ENCODE measurements around the gene DHRS4.
A peak's percentile ranks its signal among the peaks of the same experiment; 100 is the strongest.
"Not testable (repeated sequence)": the region's sequence is repeated elsewhere in the genome, so short reads cannot be mapped to it uniquely, and the experiment has no call there.

DHRS4 gene

DNA sequence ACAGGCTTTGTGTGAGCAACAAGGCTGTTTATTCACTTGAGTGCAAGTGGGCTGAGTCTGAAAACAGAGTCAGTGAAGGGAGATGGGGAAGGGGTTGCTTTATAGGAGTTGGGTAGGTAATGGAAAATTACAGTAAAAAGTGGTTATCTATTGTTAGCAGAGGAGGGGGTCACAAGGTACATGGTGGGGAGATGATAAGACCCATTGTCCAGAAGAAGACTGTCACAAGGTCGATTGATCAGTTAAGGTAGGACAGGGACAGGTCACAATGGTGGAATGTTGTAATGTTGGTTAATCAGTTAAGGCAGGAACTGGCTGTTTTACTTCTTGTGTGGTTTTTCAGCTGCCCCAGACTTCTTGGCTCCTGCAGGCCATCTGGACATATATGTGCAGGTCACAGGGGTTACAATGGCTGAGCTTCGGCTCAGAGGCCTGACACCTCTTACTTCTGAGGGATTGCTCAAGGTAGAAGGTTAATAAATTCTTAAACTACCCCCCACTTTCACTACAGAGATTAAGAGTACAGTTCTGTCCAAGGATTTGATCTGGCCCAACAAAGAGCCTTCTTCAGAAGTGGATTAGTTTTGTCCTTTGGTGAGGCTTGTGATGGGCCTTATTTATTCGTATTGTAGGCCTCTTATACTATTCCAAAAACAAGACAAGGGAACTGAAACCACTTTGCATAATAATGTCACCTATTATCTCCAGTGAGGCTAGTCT, 13.8 kb upstream of the DHRS4 start:
- no peak for DNase-seq (ENCODE audit: low spot score)

DNA sequence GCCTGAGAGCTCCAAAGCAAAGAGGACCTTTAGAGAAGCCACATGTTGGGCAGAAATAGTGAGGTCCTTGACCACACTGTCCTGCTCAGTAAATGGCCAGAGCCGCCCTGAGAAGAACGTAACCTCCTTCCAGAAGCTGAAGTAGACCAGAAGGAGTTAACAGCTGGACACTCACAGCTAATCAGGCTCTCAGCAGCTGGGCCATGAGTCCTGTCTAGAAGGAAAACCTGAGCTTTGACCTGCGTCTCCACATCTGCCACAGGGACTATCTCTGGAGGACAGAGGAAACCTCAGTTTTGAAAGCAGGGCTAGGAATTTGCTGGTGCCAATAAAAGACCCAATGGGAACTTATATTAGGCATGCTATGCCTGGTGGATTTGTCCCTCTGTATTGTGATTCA, 12.3 kb upstream of the DHRS4 start:
- DNase-seq (ENCODE audit: low spot score), result no peak

DNA sequence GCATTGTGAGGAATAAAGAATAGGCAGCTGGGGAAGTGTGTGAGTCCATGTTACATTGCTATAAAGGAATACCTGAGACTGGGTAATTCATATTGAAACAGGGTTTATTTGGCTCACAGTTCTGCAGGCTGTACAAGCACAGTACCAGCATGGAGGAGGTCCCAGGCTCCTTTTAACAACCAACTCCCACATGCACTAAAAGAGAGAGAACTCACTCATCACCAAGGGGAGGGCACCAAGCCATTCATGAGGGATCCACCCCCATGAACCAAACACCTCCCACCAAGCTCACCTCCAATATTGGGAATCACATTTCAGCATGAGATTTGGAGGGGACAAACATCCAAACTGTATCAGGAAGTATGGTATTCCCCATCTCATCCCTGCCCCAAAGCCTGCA, 11.9 kb upstream of the DHRS4 start:
- no peak for DNase-seq (ENCODE audit: low spot score)

DNA sequence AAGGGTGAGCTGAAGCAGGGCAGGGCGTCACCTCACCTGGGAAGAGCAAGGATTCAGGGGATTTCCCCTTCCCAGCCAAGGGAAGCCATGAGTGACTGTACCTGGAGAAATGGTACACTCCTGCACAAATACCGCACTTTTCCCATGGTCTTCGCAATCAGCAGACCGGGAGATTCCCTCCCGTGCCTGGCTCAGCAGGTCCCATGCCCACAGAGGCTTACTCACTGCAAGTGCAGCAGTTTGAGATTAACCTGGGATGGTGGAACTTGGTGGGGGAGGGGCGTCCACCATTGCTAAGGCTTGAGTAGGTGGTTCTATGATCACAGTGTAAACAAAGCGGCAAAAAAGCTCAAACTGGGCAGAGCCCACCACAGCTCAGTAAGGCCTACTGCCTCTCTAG, 11.0 kb upstream of the DHRS4 start:
- no peak for DNase-seq (ENCODE audit: low spot score)

DNA sequence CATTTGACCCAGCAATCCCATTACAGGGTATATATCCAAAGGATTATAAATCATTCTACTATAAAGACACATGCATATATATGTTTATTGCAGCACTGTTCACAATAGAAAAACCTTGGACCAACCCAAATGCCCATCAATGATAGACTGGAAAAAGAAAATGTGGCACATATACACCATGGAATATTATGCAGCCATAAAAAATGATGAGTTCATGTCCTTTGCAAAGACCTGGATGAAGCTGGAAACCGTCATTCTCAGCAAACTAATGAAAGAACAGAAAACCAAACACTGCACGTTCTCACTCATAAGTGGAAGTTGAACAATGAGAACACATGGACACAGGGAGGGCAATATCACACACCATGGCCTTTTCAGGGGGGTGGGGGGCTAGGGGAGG, 4.5 kb upstream of the DHRS4 start:
- DNase-seq (ENCODE audit: low spot score), result not testable (repeated sequence)

DNA sequence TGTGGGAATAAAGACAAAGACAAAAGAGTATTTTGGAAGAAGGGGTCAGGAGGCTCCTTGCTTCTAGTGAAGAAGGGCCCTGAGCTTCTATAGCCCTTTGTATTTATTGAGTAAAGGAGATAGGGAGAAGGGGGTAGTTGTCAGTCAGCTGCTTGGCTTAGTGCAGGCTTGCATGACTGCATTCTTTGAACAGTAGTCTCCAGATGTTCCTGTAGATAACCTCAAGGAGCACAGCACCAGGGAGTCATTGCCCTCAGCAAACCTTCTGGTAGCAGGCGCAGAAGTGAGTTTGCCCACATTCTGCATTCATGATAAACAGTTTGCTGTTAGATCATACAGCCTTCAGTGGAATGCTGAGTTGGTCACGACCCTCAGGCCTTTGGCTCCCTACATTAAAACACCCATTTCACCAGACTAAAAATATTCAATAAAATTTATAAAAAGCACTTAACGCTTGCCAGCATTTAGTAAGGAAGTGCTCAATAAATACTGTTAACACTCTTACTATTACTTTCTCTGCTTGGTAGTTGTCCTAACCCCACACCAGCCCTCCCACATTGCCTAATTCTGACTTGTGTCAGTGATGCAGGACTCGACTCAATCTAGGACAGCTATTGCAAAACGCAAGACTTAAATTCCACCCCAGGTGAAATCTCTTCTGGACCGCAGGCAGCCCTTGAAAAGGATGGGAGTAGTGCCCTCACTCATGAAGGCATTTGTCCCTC, 3.0 kb upstream of the DHRS4 start:
- DNase-seq (ENCODE audit: low spot score), result no peak

DNA sequence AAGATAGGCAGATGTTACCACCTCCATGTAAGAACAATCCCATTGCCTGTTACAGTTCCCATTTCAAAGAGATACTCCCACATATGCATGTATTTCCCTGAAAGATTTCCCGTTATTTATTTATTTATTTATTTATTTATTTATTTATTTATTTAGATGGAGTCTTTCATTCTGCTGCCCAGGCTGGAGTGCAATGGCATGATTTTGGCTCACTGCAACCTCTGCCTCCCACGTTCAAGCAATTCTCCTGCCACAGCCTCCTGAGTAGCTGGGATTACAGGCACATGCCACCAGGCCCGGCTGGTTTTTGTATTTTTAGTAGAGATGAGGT, 2.5 kb upstream of the DHRS4 start:
- DNase-seq (ENCODE audit: low spot score), result not testable (repeated sequence)

DNA sequence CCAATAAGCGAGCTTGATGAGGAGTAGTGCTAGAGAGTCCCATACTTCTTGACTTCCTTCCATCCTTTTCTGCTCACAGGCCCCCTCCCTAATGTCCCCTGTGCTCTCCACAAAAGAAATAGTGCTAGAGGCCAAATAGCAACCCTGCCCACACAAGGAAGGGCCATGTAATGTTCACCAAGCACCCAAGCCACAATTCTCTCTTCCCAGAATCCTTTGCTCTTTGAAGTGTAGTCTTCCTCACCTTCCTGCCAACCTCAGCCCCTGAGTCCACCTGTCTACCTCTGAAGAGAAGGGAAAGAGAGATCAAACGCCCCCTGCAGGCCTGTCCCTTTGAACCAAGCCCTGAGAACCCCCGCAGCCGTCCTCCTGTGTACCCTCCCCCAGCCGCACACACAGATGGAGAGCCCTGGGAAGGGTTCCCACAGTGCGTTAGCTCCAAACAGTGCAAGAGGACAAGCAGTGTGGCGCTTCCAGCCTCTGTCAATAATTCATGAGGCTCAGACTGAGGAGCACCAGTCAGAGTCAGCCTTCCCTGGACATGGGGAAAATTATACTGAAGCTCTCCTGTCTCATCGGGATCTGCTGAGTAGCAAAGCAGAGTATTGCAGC, 1.9 kb upstream of the DHRS4 start:
- no peak for DNase-seq (ENCODE audit: low spot score)

DNA sequence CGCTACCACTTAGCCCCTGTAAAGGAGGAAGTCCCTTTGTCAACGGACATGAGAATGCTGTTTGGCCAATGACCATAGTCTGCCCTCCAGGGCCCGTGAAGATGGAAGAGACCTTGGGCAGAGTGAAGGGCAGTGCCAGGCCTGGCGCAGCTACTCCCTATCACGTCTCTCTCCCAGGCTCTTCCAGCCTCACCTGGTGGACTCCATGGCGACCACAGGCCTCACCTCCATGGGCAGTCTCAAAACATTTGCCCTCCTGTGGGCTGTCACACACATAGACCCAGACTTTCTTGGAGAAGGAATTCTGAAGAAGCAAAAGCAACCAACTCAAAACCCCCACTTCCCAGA, 480 bp upstream of the DHRS4 start:
- DNase-seq (ENCODE audit: low spot score), result not testable (repeated sequence)

DNA sequence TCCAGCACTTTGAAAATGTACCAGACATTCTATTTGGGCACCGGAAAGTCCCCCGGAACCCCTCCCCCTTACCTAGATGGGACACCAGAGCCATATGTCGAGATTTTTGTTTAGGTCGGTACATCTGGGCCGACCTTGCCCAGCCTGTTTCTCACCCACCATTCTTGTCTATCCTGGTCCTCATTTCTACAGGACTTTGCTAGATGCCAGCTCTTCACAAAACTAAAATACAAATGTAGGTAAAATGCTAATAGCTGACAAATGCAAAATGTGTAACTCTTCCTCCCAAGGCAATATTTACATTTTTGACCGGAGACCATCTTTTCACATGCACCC, 677 bp downstream of the DHRS4 start:
- DNase-seq (ENCODE audit: low spot score), result not testable (repeated sequence)

DNA sequence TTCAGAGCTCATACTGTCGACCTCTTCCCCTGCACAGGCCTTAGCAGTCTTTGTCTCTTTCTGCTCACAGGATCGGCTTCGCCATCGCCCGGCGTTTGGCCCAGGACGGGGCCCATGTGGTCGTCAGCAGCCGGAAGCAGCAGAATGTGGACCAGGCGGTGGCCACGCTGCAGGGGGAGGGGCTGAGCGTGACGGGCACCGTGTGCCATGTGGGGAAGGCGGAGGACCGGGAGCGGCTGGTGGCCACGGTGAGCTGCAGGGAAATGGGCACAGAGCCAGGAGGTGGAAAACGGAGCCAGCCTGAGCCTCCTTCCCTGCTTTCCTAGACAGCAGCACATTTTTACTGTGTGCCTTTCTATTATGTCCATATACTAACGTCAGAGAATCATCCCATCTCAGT, 1.4 kb downstream of the DHRS4 start:
- DNase-seq (ENCODE audit: low spot score), result not testable (repeated sequence)

DNA sequence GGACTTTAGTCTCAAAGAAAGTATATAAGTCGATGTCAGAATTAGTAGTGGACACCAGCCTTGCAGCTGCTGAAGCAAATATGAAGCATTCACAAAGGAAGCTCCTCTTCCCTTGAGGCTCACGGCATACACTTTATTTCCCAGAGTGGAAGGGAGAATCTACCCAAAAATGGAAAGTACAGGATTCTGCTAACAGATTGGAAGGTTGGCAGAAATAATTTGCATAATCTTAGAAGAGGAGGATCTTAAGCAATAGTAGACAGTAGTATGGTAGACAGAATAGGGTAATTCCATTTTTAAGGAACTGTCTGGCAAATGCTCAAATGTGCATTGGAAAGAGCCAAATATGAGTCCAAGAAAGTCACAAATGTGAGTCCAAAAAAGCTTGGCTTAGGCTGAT, 2.2 kb downstream of the DHRS4 start:
- DNase-seq (ENCODE audit: low spot score), result not testable (repeated sequence)

DNA sequence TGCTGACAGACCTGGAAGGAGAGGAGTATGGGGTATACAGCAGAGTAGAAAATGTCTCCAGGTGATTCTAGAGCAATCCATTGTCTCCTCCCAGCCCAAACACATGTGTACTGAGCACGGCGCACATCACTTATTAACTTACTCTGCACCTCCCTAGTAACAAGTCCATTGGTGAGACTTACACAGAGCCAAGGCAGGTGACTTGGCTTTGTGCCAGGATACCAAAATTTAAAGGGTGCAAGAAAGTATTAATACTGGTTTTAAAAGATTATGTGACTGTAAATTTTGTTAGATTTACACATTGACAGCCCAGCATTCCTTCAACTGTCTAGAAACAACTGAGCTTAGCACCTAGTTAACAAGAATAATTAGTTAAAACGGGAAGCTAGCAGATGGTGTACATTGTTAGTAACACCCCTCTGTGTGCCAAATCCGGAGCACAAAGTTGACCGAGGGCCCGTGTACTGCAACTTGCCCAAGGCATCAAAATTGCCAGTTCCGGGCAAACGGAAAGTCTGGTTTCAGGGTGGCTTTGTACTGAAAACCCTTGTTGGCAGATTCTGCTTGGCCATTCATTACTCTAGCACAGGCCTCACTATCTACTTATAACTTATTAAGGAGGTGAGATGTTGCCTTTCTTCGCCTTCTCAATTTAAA, 4.5 kb downstream of the DHRS4 start:
- DNase-seq (ENCODE audit: low spot score), result not testable (repeated sequence)

DNA sequence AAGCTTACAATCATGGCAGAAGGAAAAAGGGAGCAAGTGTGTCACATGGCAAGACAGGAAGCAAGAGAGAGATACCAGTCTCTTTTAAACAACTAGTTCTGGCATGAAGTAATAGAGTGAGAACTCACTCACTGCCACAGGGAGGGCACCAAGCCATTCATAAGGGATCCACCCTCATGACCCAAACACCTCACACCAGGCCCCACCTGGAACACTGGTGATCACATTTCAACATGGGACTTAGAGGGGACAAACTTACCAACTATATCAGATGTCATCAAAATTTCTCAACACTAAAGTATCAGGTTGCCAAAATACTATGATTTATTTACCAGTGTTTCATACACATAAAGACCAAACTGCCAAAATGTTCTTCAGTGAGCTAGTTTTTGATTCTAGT, 7.3 kb downstream of the DHRS4 start:
- not testable (repeated sequence) for DNase-seq (ENCODE audit: low spot score)

DNA sequence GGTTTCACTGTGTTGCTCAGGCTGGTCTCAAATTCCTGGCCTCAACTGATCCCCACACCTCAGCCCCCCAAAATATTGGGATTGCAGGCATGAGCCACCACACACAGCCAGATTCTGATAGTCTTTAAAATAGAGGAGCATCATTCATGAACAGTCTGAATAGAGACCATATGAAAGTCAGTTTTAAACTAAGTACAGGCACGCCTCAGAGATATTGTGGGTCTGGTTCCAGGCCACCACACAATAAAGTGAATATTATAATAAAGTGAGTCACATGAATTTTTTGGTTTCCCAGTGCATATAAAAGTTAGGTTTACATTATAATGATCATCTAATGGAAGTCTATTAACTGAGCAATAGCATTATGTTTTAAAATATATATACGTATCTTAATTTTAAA, 8.1 kb downstream of the DHRS4 start:
- DNase-seq (ENCODE audit: low spot score), result not testable (repeated sequence)

DNA sequence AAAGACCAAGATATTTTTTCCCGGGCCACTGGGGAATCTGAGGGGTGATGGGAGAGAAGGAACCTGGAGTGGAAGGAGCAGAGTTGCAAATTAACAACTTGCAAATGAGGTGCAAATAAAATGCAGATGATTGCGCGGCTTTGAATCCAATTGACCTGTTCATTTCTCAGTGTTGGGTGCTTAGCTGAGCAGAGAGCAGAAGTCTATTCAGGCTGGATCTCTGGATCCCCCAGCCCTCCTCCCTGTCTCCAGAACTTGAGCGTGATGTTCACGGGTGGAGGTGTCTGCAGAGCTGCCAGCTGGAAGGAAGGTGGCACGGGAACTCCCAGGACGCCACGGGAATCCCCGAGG, 15.5 kb downstream of the DHRS4 start:
- not testable (repeated sequence) for DNase-seq (ENCODE audit: low spot score)

DNA sequence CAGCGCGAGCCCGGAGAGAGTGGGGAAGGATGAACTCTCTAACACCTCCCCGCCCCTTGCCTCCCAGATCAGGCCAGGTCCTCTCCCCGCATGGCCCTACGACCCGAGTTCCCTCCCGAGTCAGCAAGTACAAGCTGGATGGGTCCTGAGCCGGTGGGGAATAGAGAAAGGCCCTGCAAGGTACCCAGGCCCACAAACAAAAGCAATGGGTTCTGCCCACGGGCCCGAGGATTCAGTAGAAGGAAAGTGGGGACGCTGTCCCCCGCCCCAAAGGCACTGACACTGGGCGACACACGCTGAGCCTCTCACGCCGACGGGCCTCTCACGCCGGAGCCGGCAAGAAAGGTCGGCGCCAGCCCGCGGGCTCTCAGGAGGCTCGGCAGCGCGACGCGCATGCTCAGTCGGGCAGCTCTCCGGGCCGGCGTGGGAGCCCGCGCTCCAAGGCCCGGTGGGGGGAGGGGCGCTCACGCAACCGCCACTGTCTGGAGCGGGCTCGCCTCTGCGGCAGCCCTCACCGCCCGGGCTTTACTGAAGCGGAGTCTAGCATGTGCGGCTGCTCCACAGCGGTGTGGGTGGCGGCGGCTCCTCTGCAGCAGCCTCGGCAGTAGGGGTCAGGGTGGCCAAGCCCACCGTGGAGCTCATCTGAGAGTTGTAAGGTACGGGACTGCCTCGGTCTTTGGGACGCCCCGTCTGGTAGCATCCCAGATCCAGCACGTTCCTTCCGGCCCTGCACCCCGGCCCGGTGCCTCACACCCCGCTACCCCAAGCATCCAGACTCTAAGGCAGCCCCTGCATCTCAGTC, 16.1 kb downstream of the DHRS4 start:
- peak; percentile 33 for DNase-seq (ENCODE audit: low spot score)

DNA sequence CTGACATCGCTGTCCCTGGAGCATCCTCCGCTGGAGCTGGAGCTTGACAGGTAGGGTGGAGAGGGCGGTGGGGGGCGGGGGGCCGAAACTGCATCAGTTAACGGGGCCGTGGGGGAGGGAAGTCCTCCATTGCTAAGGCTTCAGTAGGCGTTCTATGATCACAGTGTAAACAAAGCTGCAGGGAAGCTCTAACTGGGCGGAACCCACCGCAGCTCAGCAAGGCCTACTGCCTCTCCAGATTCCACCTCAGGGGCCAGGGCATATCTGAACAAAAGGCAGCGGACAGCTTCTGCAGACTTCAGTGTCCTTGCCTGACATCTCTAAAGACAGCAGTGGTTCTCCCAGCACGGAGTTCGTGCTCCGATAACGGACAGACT, 16.7 kb downstream of the DHRS4 start:
- not testable (repeated sequence) for DNase-seq (ENCODE audit: low spot score)

DNA sequence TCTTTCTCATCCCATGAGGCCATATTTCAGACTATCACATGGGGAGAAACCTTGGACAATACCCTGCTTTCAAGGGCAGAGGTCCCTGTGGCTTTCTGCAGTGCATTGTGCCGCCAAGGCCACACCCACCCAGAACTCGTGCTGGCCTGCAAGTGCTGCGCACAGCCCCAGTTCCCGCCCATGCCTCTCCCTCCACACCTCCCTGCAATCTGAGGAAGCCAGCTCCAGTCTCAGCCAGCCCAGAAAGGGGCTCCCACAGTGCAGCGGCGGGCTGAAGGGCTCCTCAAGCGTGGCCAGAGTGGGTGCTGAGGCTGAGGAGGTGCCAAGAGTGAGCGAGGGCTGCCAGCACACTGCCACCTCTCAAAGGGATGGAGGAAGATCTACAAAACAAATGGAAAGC, 19.6 kb downstream of the DHRS4 start:
- DNase-seq (ENCODE audit: low spot score), result peak; percentile 25

DNA sequence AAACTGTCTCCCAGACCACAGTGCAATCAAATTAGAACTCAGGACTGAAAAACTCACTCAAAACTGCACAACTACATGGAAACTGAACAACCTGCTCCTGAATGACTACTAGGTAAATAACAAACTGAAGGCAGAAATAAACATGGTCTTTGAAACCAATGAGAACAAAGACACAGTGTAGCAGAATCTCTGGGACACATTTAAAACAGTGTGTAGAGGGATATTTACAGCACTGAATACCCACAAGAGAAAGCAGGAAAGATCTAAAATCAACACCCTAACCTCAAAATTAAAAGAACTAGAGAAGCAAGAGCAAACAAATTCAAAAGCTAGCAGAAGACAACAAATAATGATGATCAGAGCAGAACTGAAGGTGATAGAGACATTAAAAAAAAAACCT, 20.5 kb downstream of the DHRS4 start:
- DNase-seq (ENCODE audit: low spot score), result not testable (repeated sequence)

DNA sequence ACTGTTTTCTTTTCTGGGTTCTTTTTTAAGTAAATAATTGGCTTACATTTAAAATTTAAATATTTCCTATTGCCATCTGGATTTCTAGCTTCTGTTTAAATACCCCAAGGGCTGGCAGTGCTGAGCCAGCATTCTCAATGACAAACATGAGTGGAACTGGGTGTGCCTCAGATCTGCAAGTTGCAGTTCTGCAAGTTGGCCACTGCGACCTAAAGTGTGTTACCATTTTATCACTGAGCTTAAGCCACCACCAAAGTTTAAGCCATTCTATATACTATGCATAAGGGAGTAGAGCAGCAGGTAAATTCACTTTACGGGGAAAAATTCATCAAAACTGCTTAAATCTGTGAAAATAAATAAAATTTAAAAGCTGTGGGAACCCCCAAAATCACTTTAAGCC, 23.6 kb downstream of the DHRS4 start:
- DNase-seq (ENCODE audit: low spot score), result not testable (repeated sequence)
